NCI-H2196 (cell line): ENCODE data around the gene C15orf40.

Source experiments
- DNase-seq: peaks from one replicate; lab custom pipeline; 2025; ENCODE audit not compliant: unreplicated experiment; lab: John Stamatoyannopoulos, UW

Gene C15orf40

GRCh38 chr15:82995076-82995475, 16.4 kb downstream of the C15orf40 start:
- DNase-seq: no peak

- DNase-seq: no peak
Measured at GRCh38 chr15:82993144-82993543, 18.3 kb downstream of the C15orf40 start.

GRCh38 chr15:82992436-82992998, 18.9 kb downstream of the C15orf40 start:
- DNase-seq: no peak

- no peak for DNase-seq
Measured at GRCh38 chr15:82986442-82986780, 25.0 kb downstream of the C15orf40 start.

- DNase-seq: peak; percentile 90
Measured at GRCh38 chr15:82985688-82986441, 25.6 kb downstream of the C15orf40 start, which contains the start of gene RAMAC. TSS of gene RAMAC (plus strand) at chr15:82986210. CDS start at chr15:82989019, 2,809 bp downstream.

- no peak for DNase-seq
Measured at GRCh38 chr15:82980981-82981380, 30.5 kb downstream of the C15orf40 start.

- no peak for DNase-seq
Measured at GRCh38 chr15:82979726-82980125, 31.7 kb downstream of the C15orf40 start.

GRCh38 chr15:82978438-82978837, 33.0 kb downstream of the C15orf40 start:
- DNase-seq: no peak

- no peak for DNase-seq
Measured at GRCh38 chr15:82977076-82977475, 34.4 kb downstream of the C15orf40 start.

GRCh38 chr15:82972990-82973389, 38.4 kb downstream of the C15orf40 start:
- no peak for DNase-seq

- no peak for DNase-seq
Measured at GRCh38 chr15:82971218-82971984, 40.0 kb downstream of the C15orf40 start.

GRCh38 chr15:82970696-82971095, 40.7 kb downstream of the C15orf40 start:
- DNase-seq: no peak

- no peak for DNase-seq
Measured at GRCh38 chr15:82970078-82970686, 41.3 kb downstream of the C15orf40 start.

GRCh38 chr15:82969353-82969752, 42.1 kb downstream of the C15orf40 start:
- DNase-seq: no peak

- no peak for DNase-seq
Measured at GRCh38 chr15:82968066-82968465, 43.4 kb downstream of the C15orf40 start.

- no peak for DNase-seq
Measured at GRCh38 chr15:82966671-82967071, 44.8 kb downstream of the C15orf40 start.

GRCh38 chr15:82964890-82965289, 46.5 kb downstream of the C15orf40 start:
- no peak for DNase-seq

- no peak for DNase-seq
Measured at GRCh38 chr15:82963471-82964341, 47.7 kb downstream of the C15orf40 start.

GRCh38 chr15:82960766-82961165, 50.7 kb downstream of the C15orf40 start:
- DNase-seq: no peak

GRCh38 chr15:82959423-82959822, 52.0 kb downstream of the C15orf40 start:
- DNase-seq: no peak

- no peak for DNase-seq
Measured at GRCh38 chr15:82958638-82959037, 52.8 kb downstream of the C15orf40 start.
